HUES48 (cell line): ENCODE results near the gene SYNJ2.
"Not testable (repeated sequence)": the region's sequence is repeated elsewhere in the genome, so short reads cannot be mapped to it uniquely, and the experiment has no call there.

ENCODE experiments used
- H3K27ac ChIP-seq: one replicate; pipeline ENCODE4 v1.7.0; 2013; ENCODE audit warnings: low read depth, low read length, inconsistent platforms
- H3K27me3 ChIP-seq: 2 replicates; pipeline ENCODE4 v1.6.1; 2013; ENCODE audit warnings: mild to moderate bottlenecking, low read length; ENCODE audit not compliant: control insufficient read depth, insufficient read depth
- H3K36me3 ChIP-seq: 2 replicates; pipeline ENCODE4 v1.6.1; 2013; ENCODE audit warnings: low read length; ENCODE audit not compliant: control insufficient read depth, insufficient read depth
- H3K4me1 ChIP-seq: 2 replicates; pipeline ENCODE4 v1.6.1; 2013; ENCODE audit warnings: mild to moderate bottlenecking, low read length; ENCODE audit not compliant: control insufficient read depth, insufficient read depth
- H3K4me3 ChIP-seq: 2 replicates; pipeline ENCODE4 v1.5.1; 2013; ENCODE audit warnings: mild to moderate bottlenecking, low read depth, low read length
- H3K9ac ChIP-seq: 2 replicates; pipeline ENCODE4 v1.6.1; 2013; ENCODE audit warnings: mild to moderate bottlenecking, low read depth, low read length, moderate library complexity
- H3K9me3 ChIP-seq: 2 replicates; pipeline ENCODE4 v1.6.1; 2013; ENCODE audit warnings: low read length; ENCODE audit not compliant: control insufficient read depth, insufficient read depth

SYNJ2 gene

GRCh38 chr6:157972177-157972576 lies 9.5 kb upstream of the SYNJ2 start:
- not testable (repeated sequence) for H3K36me3 ChIP-seq, H3K27ac ChIP-seq, H3K4me1 ChIP-seq, H3K9me3 ChIP-seq, H3K9ac ChIP-seq, H3K27me3 ChIP-seq, H3K4me3 ChIP-seq

- Histone ChIP-seq H3K36me3 (no peaks in the 10 kb centered on the region), H3K9me3 (no peaks in the 10 kb centered on the region), H3K4me1 (no peaks in the 10 kb centered on the region), H3K9ac (no peak overlapping the region), H3K27ac (no peak overlapping the region), H3K27me3 (no peaks in the 10 kb centered on the region), H3K4me3 (no peak overlapping the region)
Measured at GRCh38 chr6:157974341-157974894, 7.2 kb upstream of the SYNJ2 start.

- Histone ChIP-seq H3K27me3 (peaks cover 4% of the 10 kb centered on the region; the same call in 1 of the 2 replicates), H3K9me3 (no peaks in the 10 kb centered on the region), H3K36me3 (no peaks in the 10 kb centered on the region), H3K27ac (no peak overlapping the region), H3K9ac (no peak overlapping the region), H3K4me3 (no peak overlapping the region), H3K4me1 (no peaks in the 10 kb centered on the region)
Measured at GRCh38 chr6:157974967-157975366, 6.7 kb upstream of the SYNJ2 start.

- Histone ChIP-seq H3K27me3 (peaks cover 8% of the 10 kb centered on the region), H3K36me3 (no peaks in the 10 kb centered on the region), H3K9ac (no peak overlapping the region), H3K9me3 (no peaks in the 10 kb centered on the region), H3K4me3 (no peak overlapping the region), H3K27ac (no peak overlapping the region), H3K4me1 (no peaks in the 10 kb centered on the region)
Measured at GRCh38 chr6:157975456-157975855, 6.2 kb upstream of the SYNJ2 start.

- H3K27me3 ChIP-seq: peaks cover 18% of the 10 kb centered on the region
- no peak overlapping the region for H3K27ac ChIP-seq
- no peak overlapping the region for H3K9ac ChIP-seq
- H3K9me3 ChIP-seq: no peaks in the 10 kb centered on the region
- no peaks in the 10 kb centered on the region for H3K36me3 ChIP-seq
- H3K4me1 ChIP-seq: peaks cover 7% of the 10 kb centered on the region; the same call in 1 of the 2 replicates
- no peak overlapping the region for H3K4me3 ChIP-seq
Measured at GRCh38 chr6:157976345-157977175, 5.1 kb upstream of the SYNJ2 start.

- Histone ChIP-seq H3K4me1 (peaks cover 7% of the 10 kb centered on the region; the same call in 1 of the 2 replicates), H3K36me3 (no peaks in the 10 kb centered on the region), H3K9me3 (no peaks in the 10 kb centered on the region), H3K4me3 (no peak overlapping the region), H3K27ac (no peak overlapping the region), H3K9ac (no peak overlapping the region), H3K27me3 (peaks cover 18% of the 10 kb centered on the region)
Measured at GRCh38 chr6:157977176-157977804, 4.4 kb upstream of the SYNJ2 start.

GRCh38 chr6:157978021-157978783 lies 3.5 kb upstream of the SYNJ2 start:
- no peak overlapping the region for H3K9ac ChIP-seq
- H3K9me3 ChIP-seq: no peaks in the 10 kb centered on the region
- peaks cover 18% of the 10 kb centered on the region for H3K27me3 ChIP-seq
- no peak overlapping the region for H3K4me3 ChIP-seq
- peaks cover 16% of the 10 kb centered on the region for H3K4me1 ChIP-seq
- no peaks in the 10 kb centered on the region for H3K36me3 ChIP-seq
- H3K27ac ChIP-seq: no peak overlapping the region

GRCh38 chr6:157980288-157981131 lies 1.2 kb upstream of the SYNJ2 start:
- H3K4me3 ChIP-seq: peak overlapping the region; percentile 68
- H3K9me3 ChIP-seq: no peaks in the 10 kb centered on the region
- peak overlapping the region; percentile 48 for H3K27ac ChIP-seq
- peaks cover 31% of the 10 kb centered on the region for H3K4me1 ChIP-seq
- peaks cover 18% of the 10 kb centered on the region for H3K27me3 ChIP-seq
- H3K36me3 ChIP-seq: no peaks in the 10 kb centered on the region
- H3K9ac ChIP-seq: peak overlapping the region; percentile 24; the same call in 1 of the 2 replicates

- peaks cover 18% of the 10 kb centered on the region for H3K27me3 ChIP-seq
- H3K4me3 ChIP-seq: peak overlapping the region; percentile 68
- H3K9ac ChIP-seq: peak overlapping the region; percentile 83; the same call in 1 of the 2 replicates
- no peaks in the 10 kb centered on the region for H3K36me3 ChIP-seq
- peaks cover 37% of the 10 kb centered on the region for H3K4me1 ChIP-seq
- peak overlapping the region; percentile 48 for H3K27ac ChIP-seq
- H3K9me3 ChIP-seq: no peaks in the 10 kb centered on the region
Measured at GRCh38 chr6:157981132-157981394, 600 bp upstream of the SYNJ2 start.

- Histone ChIP-seq H3K27me3 (peaks cover 18% of the 10 kb centered on the region), H3K4me3 (peak overlapping the region; percentile 68), H3K4me1 (peaks cover 42% of the 10 kb centered on the region), H3K27ac (peak overlapping the region; percentile 78), H3K36me3 (no peaks in the 10 kb centered on the region), H3K9ac (peak overlapping the region; percentile 83), H3K9me3 (no peaks in the 10 kb centered on the region)
Measured at GRCh38 chr6:157982102-157982562, 469 bp downstream of the SYNJ2 start.
